ENCODE results near the gene COL4A1. TPM values are rescaled to one million over a fixed set of nuclear protein-coding genes. Genes with fewer than 3 reads are reported as not detected.

The COL4A1 gene
- total RNA-seq, 4 donors from 2014 or later: 989 to 1,633 (median 1,298) TPM

- no peak for TF ChIP-seq CTCF (IDR thresholded peaks at IDR 0.05; ENCODE audit: low read depth)
These were observed 15.7 kb downstream of the COL4A1 start for GRCh38 chr13:110291286-110291685.

GRCh38 chr13:110290826-110291225, 16.1 kb downstream of the COL4A1 start:
- no peak for TF ChIP-seq CTCF (IDR thresholded peaks at IDR 0.05; ENCODE audit: low read depth)

- no peak for TF ChIP-seq CTCF (IDR thresholded peaks at IDR 0.05; ENCODE audit: low read depth)
These were observed 16.8 kb downstream of the COL4A1 start for GRCh38 chr13:110290153-110290552.

GRCh38 chr13:110289661-110290060, 17.3 kb downstream of the COL4A1 start:
- no peak for TF ChIP-seq CTCF (IDR thresholded peaks at IDR 0.05; ENCODE audit: low read depth)

GRCh38 chr13:110289174-110289573, 17.8 kb downstream of the COL4A1 start:
- TF ChIP-seq CTCF (IDR thresholded peaks at IDR 0.05; ENCODE audit: low read depth): no peak

GRCh38 chr13:110286833-110287819, 19.8 kb downstream of the COL4A1 start:
- TF ChIP-seq CTCF (IDR thresholded peaks at IDR 0.05; ENCODE audit: low read depth): no peak

GRCh38 chr13:110285991-110286832, 20.7 kb downstream of the COL4A1 start:
- no peak for TF ChIP-seq CTCF (IDR thresholded peaks at IDR 0.05; ENCODE audit: low read depth)

Measured in subcutaneous adipose tissue (tissue), 4 donors.